ENCODE data around the gene FSTL4. TPM values are rescaled to one million over a fixed set of nuclear protein-coding genes. Genes with fewer than 3 reads are reported as not detected.

The FSTL4 gene
- total and polyA plus RNA-seq, 8 donors = 0.11 to 2.9 (median 0.22) TPM

DNA sequence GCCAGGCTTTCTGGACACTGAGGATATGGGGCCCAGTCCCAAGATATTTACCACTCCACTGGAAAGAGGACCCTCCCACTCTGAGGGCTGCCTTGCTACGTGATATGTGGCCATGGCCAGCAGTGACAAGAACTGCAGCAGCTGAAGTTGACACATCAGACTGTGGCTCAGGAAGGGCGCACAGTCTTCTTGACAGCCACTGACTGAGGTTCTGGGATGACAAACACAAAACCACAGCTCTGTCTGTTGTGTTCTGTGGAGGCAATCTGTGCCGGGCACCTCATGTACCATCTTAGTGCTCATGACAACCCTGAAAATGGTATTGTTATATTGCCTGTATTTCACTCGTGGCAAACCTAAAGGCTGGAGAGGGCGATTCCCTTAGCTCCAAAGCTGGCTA lies 16.9 kb downstream of the FSTL4 start:
- Histone ChIP-seq H3K27ac (no peak overlapping the region), H3K4me3 (no peak overlapping the region), H3K4me1 (no peaks in the 10 kb centered on the region), H3K9me3 (no peaks in the 10 kb centered on the region), H3K36me3 (no peaks in the 10 kb centered on the region), H3K27me3 (no peaks in the 10 kb centered on the region)
- intact Hi-C loops (cut with DNase I) = no loop called here
- TF ChIP-seq, protein P1, sequence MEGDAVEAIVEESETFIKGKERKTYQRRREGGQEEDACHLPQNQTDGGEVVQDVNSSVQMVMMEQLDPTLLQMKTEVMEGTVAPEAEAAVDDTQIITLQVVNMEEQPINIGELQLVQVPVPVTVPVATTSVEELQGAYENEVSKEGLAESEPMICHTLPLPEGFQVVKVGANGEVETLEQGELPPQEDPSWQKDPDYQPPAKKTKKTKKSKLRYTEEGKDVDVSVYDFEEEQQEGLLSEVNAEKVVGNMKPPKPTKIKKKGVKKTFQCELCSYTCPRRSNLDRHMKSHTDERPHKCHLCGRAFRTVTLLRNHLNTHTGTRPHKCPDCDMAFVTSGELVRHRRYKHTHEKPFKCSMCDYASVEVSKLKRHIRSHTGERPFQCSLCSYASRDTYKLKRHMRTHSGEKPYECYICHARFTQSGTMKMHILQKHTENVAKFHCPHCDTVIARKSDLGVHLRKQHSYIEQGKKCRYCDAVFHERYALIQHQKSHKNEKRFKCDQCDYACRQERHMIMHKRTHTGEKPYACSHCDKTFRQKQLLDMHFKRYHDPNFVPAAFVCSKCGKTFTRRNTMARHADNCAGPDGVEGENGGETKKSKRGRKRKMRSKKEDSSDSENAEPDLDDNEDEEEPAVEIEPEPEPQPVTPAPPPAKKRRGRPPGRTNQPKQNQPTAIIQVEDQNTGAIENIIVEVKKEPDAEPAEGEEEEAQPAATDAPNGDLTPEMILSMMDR (IDR thresholded peaks at IDR 0.05) = no peak
- ATAC-seq (no peak), DNase-seq (no peak)

DNA sequence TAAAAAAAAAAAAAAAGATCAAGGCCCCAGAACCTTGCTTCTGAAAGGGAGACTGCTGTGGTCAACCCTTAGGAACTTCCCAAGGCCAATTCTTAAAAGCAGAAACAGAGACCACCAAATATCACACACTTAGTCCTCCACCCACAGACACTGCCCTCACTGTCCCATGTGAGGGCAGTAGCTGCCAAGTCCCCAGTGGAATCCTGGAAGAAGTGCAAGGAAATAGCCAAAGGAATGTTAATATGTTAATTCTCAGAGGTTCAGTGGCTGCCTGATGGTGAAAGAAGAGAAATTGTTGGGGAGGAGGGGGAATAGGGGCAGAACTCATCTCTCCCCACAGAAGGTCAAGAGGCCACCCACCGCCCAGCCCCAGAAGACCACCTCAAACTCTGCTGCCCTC lies 23.1 kb downstream of the FSTL4 start:
- DNase-seq (no peak), ATAC-seq (no peak)
- Histone ChIP-seq H3K27ac (no peak overlapping the region), H3K9me3 (no peaks in the 10 kb centered on the region), H3K4me1 (no peaks in the 10 kb centered on the region), H3K36me3 (no peaks in the 10 kb centered on the region), H3K4me3 (no peak overlapping the region), H3K27me3 (no peaks in the 10 kb centered on the region)
- intact Hi-C loops (cut with DNase I) = no loop called here
- TF ChIP-seq, protein P1 (IDR thresholded peaks at IDR 0.05) = no peak

DNA sequence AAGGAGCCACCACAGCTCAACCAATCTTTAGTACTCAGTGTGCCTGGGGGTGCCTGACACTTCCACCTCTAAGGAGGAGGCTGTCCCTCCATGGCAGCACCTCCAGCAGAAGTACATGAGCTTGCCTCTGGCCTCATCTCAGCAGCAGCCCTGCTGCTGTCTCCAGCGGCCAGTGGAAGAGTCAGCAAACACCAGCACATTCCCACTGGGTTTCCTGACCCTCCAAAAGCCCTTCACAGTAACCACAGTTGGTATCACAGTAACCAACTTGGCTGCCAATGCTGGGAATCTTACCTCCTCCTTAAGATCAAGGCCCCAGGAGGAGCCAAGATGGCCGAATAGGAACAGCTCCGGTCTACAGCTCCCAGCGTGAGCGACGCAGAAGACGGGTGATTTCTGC lies 29.4 kb downstream of the FSTL4 start:
- Histone ChIP-seq H3K36me3 (no peaks in the 10 kb centered on the region), H3K4me3 (no peak overlapping the region), H3K4me1 (no peaks in the 10 kb centered on the region), H3K9me3 (no peaks in the 10 kb centered on the region), H3K27me3 (no peaks in the 10 kb centered on the region), H3K27ac (no peak overlapping the region)
- no peak for ATAC-seq
- TF ChIP-seq, protein P1 (IDR thresholded peaks at IDR 0.05) = no peak
- DNase-seq = no peak
- intact Hi-C loops (cut with DNase I) = no loop called here

DNA sequence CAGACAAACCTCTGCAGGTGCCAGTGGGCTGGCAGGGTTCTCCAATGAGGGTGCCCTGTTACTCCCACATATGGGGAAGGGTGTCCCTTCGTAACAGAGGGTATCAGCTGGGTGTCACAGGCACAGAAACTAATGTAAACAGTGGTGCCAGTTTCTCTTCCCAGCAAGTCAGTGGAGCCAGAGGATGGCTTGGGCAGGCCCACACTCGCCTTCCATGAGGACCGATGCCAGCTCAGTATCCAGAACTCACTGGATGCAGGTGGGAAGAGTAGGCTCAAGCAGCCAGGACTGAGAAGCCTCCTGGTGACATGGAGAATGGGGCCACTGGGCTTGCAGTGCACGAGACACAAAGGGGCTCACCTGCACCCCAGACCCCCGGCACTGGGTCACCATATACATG lies 30.4 kb downstream of the FSTL4 start:
- no peaks in the 10 kb centered on the region for H3K9me3 ChIP-seq
- TF ChIP-seq, protein P1 (IDR thresholded peaks at IDR 0.05) = no peak
- DNase-seq (no peak), ATAC-seq (no peak)
- intact Hi-C loops (cut with DNase I) = no loop called here
- H3K4me3 ChIP-seq = no peak overlapping the region
- H3K4me1 ChIP-seq = no peaks in the 10 kb centered on the region
- no peak overlapping the region for H3K27ac ChIP-seq
- H3K36me3 ChIP-seq = no peaks in the 10 kb centered on the region
- H3K27me3 ChIP-seq = no peaks in the 10 kb centered on the region

DNA sequence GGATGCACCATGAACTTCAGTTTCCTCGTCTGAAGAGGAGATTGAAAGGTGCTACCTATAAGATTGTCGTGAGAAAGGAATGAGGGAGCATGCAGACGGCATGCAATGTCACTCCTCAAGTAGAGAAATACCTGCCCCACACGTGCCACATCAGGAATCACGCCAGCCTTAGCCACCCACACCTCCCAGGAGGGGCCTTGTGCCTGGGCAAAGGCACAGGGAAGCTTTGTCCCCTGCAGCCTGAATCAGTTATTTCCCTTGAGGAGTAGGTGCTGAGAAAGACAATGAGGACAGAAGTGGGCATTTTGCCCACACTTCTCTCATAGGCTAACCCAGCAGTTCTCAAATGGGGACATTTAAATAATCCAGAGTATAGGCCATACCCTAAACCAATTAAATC lies 31.0 kb downstream of the FSTL4 start:
- Histone ChIP-seq H3K27ac (no peak overlapping the region), H3K27me3 (no peaks in the 10 kb centered on the region), H3K4me1 (no peaks in the 10 kb centered on the region), H3K9me3 (no peaks in the 10 kb centered on the region), H3K36me3 (no peaks in the 10 kb centered on the region), H3K4me3 (no peak overlapping the region)
- intact Hi-C loops (cut with DNase I) = no loop called here
- DNase-seq = no peak
- no peak for ATAC-seq
- TF ChIP-seq, protein P1 (IDR thresholded peaks at IDR 0.05) = no peak
